Measurements from ENCODE around the gene TENT4B. TPM values are rescaled to one million over a fixed set of nuclear protein-coding genes. Genes with fewer than 3 reads are reported as not detected.
A peak's percentile ranks its signal among the peaks of the same experiment; 100 is the strongest.

TENT4B gene
- total RNA-seq, 4 donors from 2014 or later = 10.7 to 30.5 (median 24.7) TPM

DNA sequence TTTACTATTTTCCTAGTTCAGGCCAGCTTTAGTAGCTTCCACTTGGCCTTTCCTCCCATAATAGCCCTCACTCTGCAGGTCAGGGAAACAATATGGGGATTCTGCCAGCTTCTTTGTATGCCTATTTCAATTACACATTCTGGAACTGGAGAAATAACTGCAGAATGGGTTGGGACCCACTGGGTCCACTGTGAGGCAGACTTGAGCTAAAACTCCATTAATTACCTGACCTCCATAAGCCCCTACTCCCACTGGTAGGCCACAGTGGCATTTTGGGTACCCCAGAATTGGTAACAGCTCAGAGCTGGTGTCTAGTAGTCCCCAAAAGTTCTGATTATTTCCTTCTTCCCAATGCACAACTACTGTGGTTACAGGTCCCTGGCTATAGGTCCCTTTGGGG lies 16.7 kb upstream of the TENT4B start:
- H3K36me3 ChIP-seq = no peaks in the 10 kb centered on the region
- H3K27me3 ChIP-seq = no peaks in the 10 kb centered on the region
- H3K9me3 ChIP-seq = no peaks in the 10 kb centered on the region
- TF ChIP-seq POLR2A (IDR thresholded peaks at IDR 0.05) = no peak
- TF ChIP-seq, protein P1, sequence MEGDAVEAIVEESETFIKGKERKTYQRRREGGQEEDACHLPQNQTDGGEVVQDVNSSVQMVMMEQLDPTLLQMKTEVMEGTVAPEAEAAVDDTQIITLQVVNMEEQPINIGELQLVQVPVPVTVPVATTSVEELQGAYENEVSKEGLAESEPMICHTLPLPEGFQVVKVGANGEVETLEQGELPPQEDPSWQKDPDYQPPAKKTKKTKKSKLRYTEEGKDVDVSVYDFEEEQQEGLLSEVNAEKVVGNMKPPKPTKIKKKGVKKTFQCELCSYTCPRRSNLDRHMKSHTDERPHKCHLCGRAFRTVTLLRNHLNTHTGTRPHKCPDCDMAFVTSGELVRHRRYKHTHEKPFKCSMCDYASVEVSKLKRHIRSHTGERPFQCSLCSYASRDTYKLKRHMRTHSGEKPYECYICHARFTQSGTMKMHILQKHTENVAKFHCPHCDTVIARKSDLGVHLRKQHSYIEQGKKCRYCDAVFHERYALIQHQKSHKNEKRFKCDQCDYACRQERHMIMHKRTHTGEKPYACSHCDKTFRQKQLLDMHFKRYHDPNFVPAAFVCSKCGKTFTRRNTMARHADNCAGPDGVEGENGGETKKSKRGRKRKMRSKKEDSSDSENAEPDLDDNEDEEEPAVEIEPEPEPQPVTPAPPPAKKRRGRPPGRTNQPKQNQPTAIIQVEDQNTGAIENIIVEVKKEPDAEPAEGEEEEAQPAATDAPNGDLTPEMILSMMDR (IDR thresholded peaks at IDR 0.05) = no peak
- no peak overlapping the region for H3K4me3 ChIP-seq
- H3K4me1 ChIP-seq = no peaks in the 10 kb centered on the region
- DNase-seq = no peak
- H3K27ac ChIP-seq = no peak overlapping the region

DNA sequence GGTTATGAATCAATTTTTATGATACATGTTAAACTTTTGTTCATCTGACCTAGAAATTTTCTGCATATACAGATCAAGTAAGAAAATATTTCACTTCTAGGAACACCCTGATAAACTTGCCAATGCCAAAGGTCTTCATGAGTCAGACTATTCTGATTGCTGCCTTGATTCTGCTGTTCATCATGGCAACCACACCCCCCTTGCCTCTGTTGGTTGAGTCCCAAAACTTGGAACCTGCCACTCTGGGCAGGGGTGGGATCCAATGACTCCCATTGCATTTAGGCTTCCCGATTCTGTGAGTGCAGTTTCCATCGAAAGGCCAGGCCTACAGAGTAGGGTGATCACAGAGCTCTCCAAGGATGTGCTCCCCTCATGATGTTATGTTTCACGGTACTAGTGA lies 15.8 kb upstream of the TENT4B start:
- Histone ChIP-seq H3K9me3 (no peaks in the 10 kb centered on the region), H3K27me3 (no peaks in the 10 kb centered on the region), H3K27ac (peak overlapping the region in 1 of 4 donors; percentile 41), H3K36me3 (no peaks in the 10 kb centered on the region), H3K4me3 (no peak overlapping the region), H3K4me1 (no peaks in the 10 kb centered on the region)
- no peak for DNase-seq
- TF ChIP-seq, protein P1 (IDR thresholded peaks at IDR 0.05) = no peak
- no peak for TF ChIP-seq POLR2A (IDR thresholded peaks at IDR 0.05)

DNA sequence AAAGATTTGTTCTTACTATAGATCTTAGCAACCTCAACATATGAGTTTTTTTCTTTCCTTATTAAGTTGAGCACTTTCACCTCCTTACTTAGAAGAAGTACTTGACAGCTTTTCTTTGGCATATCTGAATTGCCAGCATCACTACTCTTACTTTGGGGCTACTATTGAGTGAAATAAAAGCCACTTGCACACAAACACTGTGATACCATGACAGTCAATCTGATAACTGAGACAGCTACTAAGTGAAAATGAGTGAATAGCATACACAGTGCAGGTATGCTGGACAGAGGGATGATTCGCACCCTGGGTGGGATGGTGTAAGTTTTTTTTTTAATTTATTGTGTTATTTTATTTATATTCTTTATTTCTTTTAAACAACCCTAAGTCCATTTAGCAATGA lies 13.5 kb upstream of the TENT4B start:
- no peaks in the 10 kb centered on the region for H3K27me3 ChIP-seq
- H3K9me3 ChIP-seq = no peaks in the 10 kb centered on the region
- no peak overlapping the region for H3K4me3 ChIP-seq
- TF ChIP-seq, protein P1 (IDR thresholded peaks at IDR 0.05) = no peak
- TF ChIP-seq POLR2A (IDR thresholded peaks at IDR 0.05) = no peak
- H3K27ac ChIP-seq = no peak overlapping the region
- no peaks in the 10 kb centered on the region for H3K4me1 ChIP-seq
- no peak for DNase-seq
- no peaks in the 10 kb centered on the region for H3K36me3 ChIP-seq

DNA sequence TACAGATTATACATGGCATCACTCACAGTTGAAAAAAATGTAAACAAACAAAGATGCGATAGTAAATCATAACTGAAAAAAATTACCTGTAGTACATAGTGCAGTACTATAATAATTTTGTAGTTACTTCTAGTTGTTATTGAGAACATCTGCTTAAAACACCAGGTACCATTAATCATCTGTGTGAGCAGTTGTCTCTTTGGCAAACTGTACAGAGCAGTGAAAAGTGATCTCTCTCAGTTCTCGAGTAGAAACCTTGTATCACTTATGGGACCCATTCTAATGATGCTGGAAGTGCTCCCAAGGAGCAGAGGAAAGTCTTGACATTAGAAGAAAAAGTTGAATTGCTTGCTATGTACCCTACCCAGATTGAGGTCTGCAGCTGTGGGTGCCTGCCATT lies 8.9 kb upstream of the TENT4B start:
- Histone ChIP-seq H3K27ac (no peak overlapping the region), H3K4me3 (no peak overlapping the region), H3K27me3 (no peaks in the 10 kb centered on the region), H3K36me3 (no peaks in the 10 kb centered on the region), H3K9me3 (no peaks in the 10 kb centered on the region), H3K4me1 (no peaks in the 10 kb centered on the region)
- DNase-seq = no peak
- no peak for TF ChIP-seq POLR2A (IDR thresholded peaks at IDR 0.05)
- TF ChIP-seq, protein P1 (IDR thresholded peaks at IDR 0.05) = no peak

DNA sequence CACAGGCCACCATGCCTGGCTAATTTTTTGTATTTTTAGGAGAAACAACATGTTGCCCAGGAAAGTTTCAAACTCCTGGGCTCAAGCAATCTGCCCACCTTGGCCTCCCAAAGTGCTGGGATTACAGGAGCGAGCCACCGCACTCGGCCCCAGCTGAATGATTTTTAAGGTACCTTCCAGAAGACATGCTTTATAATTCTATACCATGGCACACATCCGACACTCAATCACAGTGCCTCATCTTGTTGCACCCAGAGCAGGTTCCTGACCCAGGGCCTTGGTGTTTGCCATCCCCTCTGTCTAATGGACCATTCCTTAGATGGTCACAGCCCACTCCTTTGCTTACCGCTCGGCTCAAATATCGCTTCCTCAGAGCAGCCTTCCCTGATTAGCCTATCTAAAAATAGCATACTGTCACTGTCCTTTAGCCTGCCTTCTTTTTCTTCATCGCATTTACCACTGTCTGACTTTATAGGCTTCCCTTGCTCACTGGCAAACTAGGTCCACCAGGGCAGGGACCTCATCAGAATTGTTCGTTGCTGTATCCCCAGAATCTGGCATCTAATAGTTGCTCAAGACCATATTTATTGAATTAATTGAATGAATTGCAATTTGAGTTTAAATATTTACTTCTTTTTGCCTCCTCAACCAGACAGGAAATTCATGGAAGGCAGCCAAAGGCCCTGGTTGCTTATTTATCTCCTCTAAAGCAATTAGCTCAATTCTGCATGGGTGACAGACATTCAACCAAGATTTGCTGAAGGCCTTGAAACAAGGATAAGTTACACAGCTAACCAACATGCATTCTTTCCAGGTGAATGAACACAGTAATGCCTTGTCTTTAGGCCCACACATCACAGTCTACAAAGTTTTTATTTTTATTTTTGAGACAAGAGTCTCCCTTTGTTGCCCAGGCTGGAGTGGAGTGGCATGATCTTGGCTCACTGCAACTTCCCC lies 6.3 kb upstream of the TENT4B start:
- no peak overlapping the region for H3K27ac ChIP-seq
- H3K4me3 ChIP-seq = no peak overlapping the region
- no peak for DNase-seq
- H3K9me3 ChIP-seq = no peaks in the 10 kb centered on the region
- H3K4me1 ChIP-seq = peaks cover 0 to 2% (median 0%) of the 10 kb centered on the region in 4 donors
- TF ChIP-seq, protein P1 (IDR thresholded peaks at IDR 0.05) = no peak
- TF ChIP-seq POLR2A (IDR thresholded peaks at IDR 0.05) = no peak
- H3K27me3 ChIP-seq = no peaks in the 10 kb centered on the region
- H3K36me3 ChIP-seq = no peaks in the 10 kb centered on the region

All from Peyer's patch (tissue), 4 donors.